ENCODE data around the gene CLEC14A.

- TF ChIP-seq CTCF (IDR thresholded peaks at IDR 0.05) (no peak), ZFX (IDR thresholded peaks at IDR 0.05; ENCODE audit: borderline replicate concordance) (no peak)
Measured at GRCh38 chr14:38238878-38239277, 17.0 kb downstream of the CLEC14A start.

All from 22Rv1 (cell line).